ENCODE results near the gene FAM53A. TPM values are rescaled to one million over a fixed set of nuclear protein-coding genes. Genes with fewer than 3 reads are reported as not detected.

FAM53A gene
- total RNA-seq, 4 donors from 2014 or later: 6.1 to 33.7 (median 13.6) TPM

- DNase-seq (ENCODE audit: low spot score in 2 of 2): no peak
- no peaks in the 10 kb centered on the region for H3K36me3 ChIP-seq
- no peaks in the 10 kb centered on the region for H3K27me3 ChIP-seq
- peaks cover 0 to 9% (median 0%) of the 10 kb centered on the region in 4 donors for H3K4me1 ChIP-seq
- no peak overlapping the region for H3K27ac ChIP-seq
- TF ChIP-seq CTCF (IDR thresholded peaks at IDR 0.05): no peak
- TF ChIP-seq EP300 (IDR thresholded peaks at IDR 0.05): no peak
- TF ChIP-seq POLR2A (IDR thresholded peaks at IDR 0.05): no peak
- H3K9me3 ChIP-seq: no peaks in the 10 kb centered on the region
- 84% methylated on average over 19 of the region's 19 CpGs for WGBS, 2 donors
- H3K4me3 ChIP-seq: no peak overlapping the region
These were observed 36.7 kb downstream of the FAM53A start for GRCh38 chr4:1647432-1647831.

GRCh38 chr4:1646690-1647089, 37.4 kb downstream of the FAM53A start:
- 72 to 81% methylated on average over 6 to 7 of the region's 7 CpGs for WGBS, 2 donors
- DNase-seq (ENCODE audit: low spot score in 2 of 2): no peak
- H3K4me3 ChIP-seq: no peak overlapping the region
- no peaks in the 10 kb centered on the region for H3K27me3 ChIP-seq
- no peaks in the 10 kb centered on the region for H3K36me3 ChIP-seq
- TF ChIP-seq CTCF (IDR thresholded peaks at IDR 0.05) (no peak), EP300 (IDR thresholded peaks at IDR 0.05) (no peak), POLR2A (IDR thresholded peaks at IDR 0.05) (no peak)
- peaks cover 0 to 9% (median 0%) of the 10 kb centered on the region in 4 donors for H3K4me1 ChIP-seq
- no peaks in the 10 kb centered on the region for H3K9me3 ChIP-seq
- no peak overlapping the region for H3K27ac ChIP-seq

GRCh38 chr4:1644891-1645657, 39.0 kb downstream of the FAM53A start:
- 26 to 32% methylated on average over 19 to 21 of the region's 21 CpGs for whole genome bisulfite sequencing, 2 donors

GRCh38 chr4:1643971-1644735, 40.0 kb downstream of the FAM53A start:
- H3K4me3 ChIP-seq: no peak overlapping the region
- H3K9me3 ChIP-seq: no peaks in the 10 kb centered on the region
- no peak for DNase-seq (ENCODE audit: low spot score in 2 of 2)
- TF ChIP-seq EP300 (IDR thresholded peaks at IDR 0.05) (no peak), POLR2A (IDR thresholded peaks at IDR 0.05) (no peak), CTCF (IDR thresholded peaks at IDR 0.05) (no peak)
- WGBS, 2 donors: 87 to 92% methylated on average over 48 of the region's 48 CpGs
- H3K27ac ChIP-seq: no peak overlapping the region
- no peaks in the 10 kb centered on the region for H3K36me3 ChIP-seq
- peaks cover 0 to 9% (median 0%) of the 10 kb centered on the region in 4 donors for H3K4me1 ChIP-seq
- no peaks in the 10 kb centered on the region for H3K27me3 ChIP-seq

More at GRCh38 chr4:1644891-1645657, 39.0 kb downstream of the FAM53A start:
- TF ChIP-seq EP300 (IDR thresholded peaks at IDR 0.05): no peak
- TF ChIP-seq CTCF (IDR thresholded peaks at IDR 0.05): no peak
- TF ChIP-seq POLR2A (IDR thresholded peaks at IDR 0.05): no peak
- Histone ChIP-seq H3K27me3 (no peaks in the 10 kb centered on the region), H3K27ac (no peak overlapping the region), H3K36me3 (no peaks in the 10 kb centered on the region), H3K9me3 (no peaks in the 10 kb centered on the region), H3K4me3 (no peak overlapping the region), H3K4me1 (peaks cover 0 to 9% (median 0%) of the 10 kb centered on the region in 4 donors)
- DNase-seq (ENCODE audit: low spot score in 2 of 2): no peak
